Skeletal muscle satellite cell (primary cell): ENCODE results near the gene SGMS1.
"Not testable (repeated sequence)": the region's sequence is repeated elsewhere in the genome, so short reads cannot be mapped to it uniquely, and the experiment has no call there.

ENCODE experiments used
- H3K27me3 ChIP-seq: 2 replicates; pipeline ENCODE4 v1.7.0; 2013; ENCODE audit warnings: low read length; ENCODE audit not compliant: control insufficient read depth, insufficient read depth
- H3K36me3 ChIP-seq: 2 replicates; pipeline ENCODE4 v1.7.0; 2013; ENCODE audit warnings: mild to moderate bottlenecking, control low read depth, low read length; ENCODE audit not compliant: insufficient read depth
- H3K4me1 ChIP-seq: 2 replicates; pipeline ENCODE4 v1.7.0; 2013; ENCODE audit warnings: low read length; ENCODE audit not compliant: control insufficient read depth, insufficient read depth
- H3K4me2 ChIP-seq: 2 replicates; pipeline ENCODE4 v1.7.0; 2013; ENCODE audit warnings: mild to moderate bottlenecking, low read length
- H3K4me3 ChIP-seq: 2 replicates; pipeline ENCODE4 v1.7.0; 2013; ENCODE audit warnings: low read length
- H3K9ac ChIP-seq: 2 replicates; pipeline ENCODE4 v1.7.0; 2013; ENCODE audit warnings: mild to moderate bottlenecking, low read depth, low read length, moderate library complexity
- H3K9me3 ChIP-seq: replicated peaks from 2 replicates; pipeline ENCODE4 v1.7.0; 2013; ENCODE audit warnings: mild to moderate bottlenecking, control low read depth, low read length

SGMS1 gene

DNA sequence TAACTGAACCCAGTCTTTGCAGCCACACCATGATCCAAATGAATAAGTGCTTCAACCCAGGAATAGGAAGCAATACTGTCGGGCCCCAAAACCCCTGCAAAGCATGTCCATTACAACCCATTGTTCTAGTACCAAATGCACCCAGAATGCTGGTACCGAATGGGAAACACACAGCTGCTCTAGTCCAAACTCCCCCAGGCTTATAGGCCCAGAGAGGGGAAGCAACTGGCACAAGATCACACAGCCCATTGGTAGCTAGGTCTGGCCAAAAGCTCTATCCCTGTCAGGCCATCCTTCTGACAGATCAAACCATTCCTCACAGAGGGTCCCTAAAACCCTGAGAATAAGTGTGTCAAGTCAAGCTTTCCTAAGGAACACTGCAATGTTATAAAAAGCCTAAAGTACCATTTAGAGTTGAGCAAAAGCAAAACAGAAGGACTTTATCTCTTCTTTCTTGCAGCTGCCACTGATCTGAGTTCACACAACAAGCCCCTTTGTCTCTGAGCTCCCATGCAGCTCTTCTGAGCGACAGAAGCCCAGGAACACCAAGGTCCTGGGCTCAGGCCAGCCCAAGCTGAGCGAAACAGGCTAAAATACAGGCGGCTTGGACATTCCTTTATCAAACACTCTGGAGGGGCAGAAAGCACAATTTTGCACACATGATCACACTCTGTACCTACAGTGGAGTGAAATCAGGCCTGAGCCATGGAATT is 116.7 kb downstream of the SGMS1 start:
- H3K27me3 ChIP-seq = no peaks in the 10 kb centered on the region
- no peaks in the 10 kb centered on the region for H3K36me3 ChIP-seq
- no peak overlapping the region for H3K4me3 ChIP-seq
- peaks cover 8% of the 10 kb centered on the region for H3K4me1 ChIP-seq
- H3K9me3 ChIP-seq = no peaks in the 10 kb centered on the region
- no peak overlapping the region for H3K4me2 ChIP-seq
- no peak overlapping the region for H3K9ac ChIP-seq

DNA sequence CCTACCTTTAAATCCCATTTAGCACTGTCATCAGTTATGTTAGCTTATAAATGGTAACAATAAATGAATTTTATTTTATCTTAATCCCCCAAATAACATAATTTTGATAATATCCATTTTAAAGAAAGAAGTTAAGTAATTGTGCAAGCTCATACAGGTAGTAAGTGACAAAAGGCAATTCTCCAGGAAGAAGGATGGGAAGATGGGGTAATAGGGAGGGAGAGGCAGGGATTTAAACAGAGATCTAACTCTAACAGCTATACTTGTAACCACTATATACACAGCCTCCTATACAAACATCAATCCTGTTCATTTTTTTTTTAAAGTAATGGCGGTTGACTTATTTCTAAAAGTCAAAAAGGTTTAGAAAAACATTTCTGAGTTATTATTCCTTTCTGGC is 119.4 kb downstream of the SGMS1 start:
- Histone ChIP-seq H3K27me3 (no peaks in the 10 kb centered on the region), H3K4me2 (no peak overlapping the region), H3K4me1 (no peaks in the 10 kb centered on the region), H3K9me3 (no peaks in the 10 kb centered on the region), H3K36me3 (no peaks in the 10 kb centered on the region), H3K9ac (no peak overlapping the region), H3K4me3 (no peak overlapping the region)

DNA sequence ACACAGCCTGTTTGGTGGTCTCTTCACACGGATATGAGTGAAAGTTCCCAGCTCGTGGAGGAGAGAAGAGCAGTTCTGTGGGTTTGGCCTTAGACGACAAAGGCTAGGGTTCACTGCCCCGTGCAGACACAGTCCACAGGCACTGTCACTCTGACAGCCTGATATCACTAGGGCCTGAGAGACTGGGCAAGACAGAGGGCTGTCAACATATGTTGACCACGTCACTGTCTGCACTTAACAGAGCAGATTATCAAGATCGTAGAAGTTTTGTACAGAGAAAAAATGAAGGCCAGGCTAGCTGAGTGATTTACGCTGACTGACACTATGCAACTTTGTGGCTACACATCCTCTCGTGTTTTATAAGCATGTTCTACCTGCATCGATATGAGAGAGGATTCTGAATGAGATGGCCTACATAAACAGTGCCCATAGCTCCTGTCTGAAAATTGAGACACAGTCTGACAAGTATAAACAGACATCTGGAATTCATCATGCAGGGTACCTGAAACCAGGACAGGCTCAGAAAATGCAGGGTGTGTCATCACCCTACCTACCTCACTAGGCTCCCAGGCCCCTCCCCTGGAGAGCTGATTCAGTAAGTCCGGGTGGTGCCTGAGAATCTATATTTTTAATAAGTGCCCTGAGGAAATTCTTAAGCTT is 120.0 kb downstream of the SGMS1 start:
- no peaks in the 10 kb centered on the region for H3K36me3 ChIP-seq
- no peak overlapping the region for H3K4me3 ChIP-seq
- no peak overlapping the region for H3K4me2 ChIP-seq
- H3K9ac ChIP-seq = no peak overlapping the region
- H3K27me3 ChIP-seq = no peaks in the 10 kb centered on the region
- H3K4me1 ChIP-seq = no peaks in the 10 kb centered on the region
- no peaks in the 10 kb centered on the region for H3K9me3 ChIP-seq

DNA sequence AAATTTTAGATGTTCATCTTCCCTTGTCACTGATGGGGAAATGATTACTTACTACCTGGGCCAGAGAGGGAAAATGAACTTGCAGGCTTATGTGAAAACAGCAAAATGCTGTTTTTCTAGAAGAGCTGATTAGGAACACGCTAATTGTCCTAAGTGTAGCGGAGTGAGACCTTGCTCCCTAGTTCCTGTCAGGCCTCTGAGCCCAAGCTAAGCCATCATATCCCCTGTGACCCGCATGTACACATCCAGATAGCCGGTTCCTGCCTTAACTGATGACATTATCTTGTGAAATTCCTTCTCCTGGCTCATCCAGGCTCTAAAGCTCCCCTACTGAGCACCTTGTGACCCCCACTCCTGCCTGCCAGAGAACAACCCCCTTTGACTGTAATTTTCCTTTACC is 120.6 kb downstream of the SGMS1 start:
- H3K4me2 ChIP-seq, H3K4me3 ChIP-seq, H3K9ac ChIP-seq, H3K4me1 ChIP-seq, H3K27me3 ChIP-seq, H3K9me3 ChIP-seq, H3K36me3 ChIP-seq: not testable (repeated sequence)

DNA sequence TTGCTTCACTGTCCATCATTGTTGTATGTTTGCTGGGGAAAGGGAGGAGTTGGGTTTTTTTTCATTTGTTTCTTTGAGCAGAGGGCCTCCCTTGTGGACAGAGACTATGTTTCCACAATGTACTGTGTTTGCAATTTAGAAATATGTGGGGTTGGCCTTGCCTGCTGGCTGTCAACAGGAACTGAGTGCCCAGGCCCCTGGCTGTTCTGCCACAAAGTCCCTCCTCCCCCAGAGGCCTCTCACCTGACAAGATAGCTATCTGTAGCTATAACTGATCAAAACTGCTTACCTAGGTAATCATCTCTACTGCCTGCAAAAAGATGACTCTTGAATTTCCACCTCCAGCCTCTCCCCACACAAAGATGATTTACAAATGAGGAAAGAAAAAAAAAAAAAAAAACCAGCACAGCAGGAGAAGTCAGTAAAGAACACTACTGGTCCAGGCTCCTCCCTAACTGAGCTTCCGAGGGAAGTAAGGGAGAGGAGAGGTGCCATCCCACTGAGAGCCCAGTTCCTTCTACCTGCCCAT is 121.8 kb downstream of the SGMS1 start:
- Histone ChIP-seq H3K36me3 (no peaks in the 10 kb centered on the region), H3K9ac (no peak overlapping the region), H3K4me2 (no peak overlapping the region), H3K9me3 (no peaks in the 10 kb centered on the region), H3K27me3 (no peaks in the 10 kb centered on the region), H3K4me1 (peaks cover 8% of the 10 kb centered on the region), H3K4me3 (no peak overlapping the region)

DNA sequence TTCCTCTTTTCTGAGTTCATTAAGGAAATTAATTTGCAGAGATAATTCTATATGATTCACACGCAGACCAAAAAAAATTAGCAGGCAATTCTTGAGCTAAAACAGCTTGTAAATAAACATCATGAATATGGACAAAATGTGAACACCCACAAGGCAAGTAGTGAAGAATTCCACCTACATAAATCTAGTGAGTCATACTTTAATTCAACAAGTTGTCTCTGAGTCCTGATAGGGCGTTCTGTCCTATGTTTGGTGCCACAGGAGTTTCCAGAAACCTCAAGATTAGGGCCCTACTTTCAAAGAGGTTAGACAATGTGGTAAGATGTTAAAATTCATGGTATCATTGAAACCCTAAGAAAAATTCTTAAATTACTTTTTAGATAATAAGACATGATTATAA is 122.3 kb downstream of the SGMS1 start:
- H3K4me3 ChIP-seq = no peak overlapping the region
- H3K4me1 ChIP-seq = peaks cover 8% of the 10 kb centered on the region
- H3K9ac ChIP-seq = no peak overlapping the region
- H3K36me3 ChIP-seq = no peaks in the 10 kb centered on the region
- H3K27me3 ChIP-seq = no peaks in the 10 kb centered on the region
- H3K9me3 ChIP-seq = no peaks in the 10 kb centered on the region
- no peak overlapping the region for H3K4me2 ChIP-seq

GRCh38 chr10:50498465-50498864 is 125.3 kb downstream of the SGMS1 start:
- Histone ChIP-seq H3K36me3 (no peaks in the 10 kb centered on the region), H3K9ac (no peak overlapping the region), H3K4me3 (no peak overlapping the region), H3K4me1 (peaks cover 8% of the 10 kb centered on the region), H3K9me3 (no peaks in the 10 kb centered on the region), H3K4me2 (no peak overlapping the region), H3K27me3 (no peaks in the 10 kb centered on the region)

GRCh38 chr10:50497758-50498157 is 126.0 kb downstream of the SGMS1 start:
- Histone ChIP-seq H3K4me2 (peak overlapping the region; percentile 47), H3K4me3 (no peak overlapping the region)

GRCh38 chr10:50496228-50496627 is 127.5 kb downstream of the SGMS1 start:
- Histone ChIP-seq H3K27me3 (no peaks in the 10 kb centered on the region), H3K4me2 (no peak overlapping the region), H3K36me3 (no peaks in the 10 kb centered on the region), H3K9ac (no peak overlapping the region), H3K4me3 (no peak overlapping the region), H3K4me1 (peaks cover 8% of the 10 kb centered on the region), H3K9me3 (no peaks in the 10 kb centered on the region)

More at GRCh38 chr10:50497758-50498157, 126.0 kb downstream of the SGMS1 start:
- Histone ChIP-seq H3K36me3 (no peaks in the 10 kb centered on the region), H3K27me3 (no peaks in the 10 kb centered on the region), H3K9me3 (no peaks in the 10 kb centered on the region), H3K9ac (peak overlapping the region; percentile 28), H3K4me1 (peaks cover 8% of the 10 kb centered on the region)

GRCh38 chr10:50490241-50490640 is 133.5 kb downstream of the SGMS1 start:
- H3K4me1 ChIP-seq = no peaks in the 10 kb centered on the region
- no peak overlapping the region for H3K4me2 ChIP-seq
- H3K27me3 ChIP-seq = no peaks in the 10 kb centered on the region
- H3K9me3 ChIP-seq = no peaks in the 10 kb centered on the region
- H3K9ac ChIP-seq = no peak overlapping the region
- H3K36me3 ChIP-seq = no peaks in the 10 kb centered on the region
- H3K4me3 ChIP-seq = no peak overlapping the region

- H3K4me3 ChIP-seq, H3K9me3 ChIP-seq, H3K4me2 ChIP-seq, H3K27me3 ChIP-seq, H3K4me1 ChIP-seq, H3K36me3 ChIP-seq, H3K9ac ChIP-seq: not testable (repeated sequence)
Measured at GRCh38 chr10:50484550-50484949, 139.2 kb downstream of the SGMS1 start.
